HepG2 (cell line): ENCODE results near the gene OSBPL5. TPM values are rescaled to one million over a fixed set of nuclear protein-coding genes. Genes with fewer than 3 reads are reported as not detected.

Source experiments
- ATAC-seq: fragments of 200-7000 bp; cut with Tn5 transposase; 3 replicates; pipeline ENCODE4 v1.9.1; 2020; ENCODE audit warnings: mild to moderate bottlenecking, moderate library complexity
- BruUV-seq: library from RNA; stranded (reverse); fragments of 400-500 nt; replicated peaks from 2 replicates; lab custom pipeline; 2021; lab: Mats Ljungman, UMichigan
- CTCF ChIA-PET: fragments of 300-600 bp; formaldehyde crosslinking; extraction: SDS; loops from one replicate; lab custom pipeline; 2021; ENCODE audit warnings: low total read pairs, inconsistent platforms, low intra/inter-chr PET ratio; lab: Yijun Ruan, JAX
- POLR2A ChIA-PET: fragments of 350-600 bp; sonication (Branson Sonifier 250); formaldehyde crosslinking; loops from one replicate; lab custom pipeline; 2020; ENCODE audit warnings: antibody characterized with exemption, inconsistent platforms; lab: Yijun Ruan, JAX
- DNase-seq: peaks from one replicate; pipeline ENCODE4 v3.0.0-alpha.2; 2015; ENCODE audit warnings: low spot score
- FAIRE-seq: peaks from 3 replicates; lab custom pipeline; 2011; peaks lifted over from hg19 to GRCh38; lab: Jason Lieb, UNC
- H2AFZ ChIP-seq: one replicate; pipeline ENCODE4 v1.6.1; 2011; ENCODE audit warnings: low read length, inconsistent platforms
- H3K27ac ChIP-seq: fragments of 300-600 bp; 3 replicates; pipeline ENCODE4 v1.8.0; 2011; ENCODE audit warnings: mixed run types, mild to moderate bottlenecking, mixed read lengths, low read length, inconsistent platforms; ENCODE audit not compliant: insufficient read depth; ENCODE audit errors: extremely low read length
- H3K27me3 ChIP-seq, 2 experiments: fragments of 200-600 bp in 1 of 2; 2 replicates in 1 of 2; 3 replicates in 1 of 2; pipeline versions ENCODE4 v1.6.0 to v1.8.0; 2011; ENCODE audit warnings: low read length in 2 of 2, mild to moderate bottlenecking in 2 of 2, moderate library complexity in 2 of 2, inconsistent platforms in 1 of 2; ENCODE audit not compliant: insufficient read depth in 2 of 2, control insufficient read depth in 1 of 2
- H3K36me3 ChIP-seq, 2 experiments: fragments of 200-600 bp in 1 of 2; replicated peaks in 1 of 2; 2 replicates in 1 of 2; 3 replicates in 1 of 2; pipeline versions ENCODE4 v1.5.1 to v1.8.0; 2011; ENCODE audit warnings: low read length in 2 of 2, inconsistent platforms in 1 of 2; ENCODE audit not compliant: insufficient read depth in 2 of 2, control insufficient read depth in 1 of 2
- H3K4me1 ChIP-seq: 2 replicates; pipeline ENCODE4 v1.5.1; 2012; ENCODE audit warnings: low read length, inconsistent platforms; ENCODE audit not compliant: insufficient read depth
- H3K4me2 ChIP-seq: 2 replicates; pipeline ENCODE4 v1.6.0; 2011; ENCODE audit warnings: low read depth, low read length, inconsistent platforms
- H3K4me3 ChIP-seq, 3 experiments: fragments of 200-600 bp in 1 of 3; sonication (generic), shearing (Covaris generic) in 1 of 3; replicated peaks in 1 of 3; 2 replicates each; pipeline ENCODE4 v1.5.1; 2011 to 2016; ENCODE audit warnings: low read length in 3 of 3, inconsistent platforms in 2 of 3, low read depth in 2 of 3, mild to moderate bottlenecking in 2 of 3, control low read depth in 1 of 3, mixed read lengths in 1 of 3; ENCODE audit not compliant: insufficient read depth in 1 of 3
- H3K79me2 ChIP-seq: one replicate; pipeline ENCODE4 v1.6.1; 2011; ENCODE audit warnings: low read length, inconsistent platforms; ENCODE audit not compliant: insufficient read depth
- H3K9ac ChIP-seq: 2 replicates; pipeline ENCODE4 v1.6.0; 2011; ENCODE audit warnings: mild to moderate bottlenecking, low read depth, low read length, inconsistent platforms; ENCODE audit not compliant: insufficient read depth
- H3K9me3 ChIP-seq: 2 replicates; pipeline ENCODE4 v1.5.1; 2012; ENCODE audit warnings: mild to moderate bottlenecking, low read length
- H4K20me1 ChIP-seq: 2 replicates; pipeline ENCODE4 v1.6.0; 2011; ENCODE audit warnings: inconsistent platforms, mild to moderate bottlenecking, low read length, moderate library complexity; ENCODE audit not compliant: insufficient read depth
- CREB1 ChIP-seq, 2 experiments: fragments of 450-650 bp in 1 of 2; IDR thresholded peaks; 2 replicates each; pipeline ENCODE4 v1.6.1; 2016 to 2017; ENCODE audit warnings: control low read depth in 1 of 2, mild to moderate bottlenecking in 1 of 2, missing compliant biosample characterization in 1 of 2, missing genetic modification characterization in 1 of 2
- DMAP1 ChIP-seq: IDR thresholded peaks from 2 replicates; pipeline ENCODE4 v1.6.1; 2016
- ISL2 ChIP-seq: sonication (generic); formaldehyde crosslinking; IDR thresholded peaks from 2 replicates; pipeline ENCODE4 v1.5.0; 2020; ENCODE audit warnings: missing genetic modification reagents
- MIXL1 ChIP-seq: IDR thresholded peaks from 2 replicates; pipeline ENCODE4 v1.6.1; 2016
- SSRP1 ChIP-seq: IDR thresholded peaks from 2 replicates; pipeline ENCODE4 v1.6.1; 2016; ENCODE audit warnings: control low read depth
- ZBTB43 ChIP-seq: sonication (generic); formaldehyde crosslinking; conservative IDR thresholded peaks from 2 replicates; pipeline ENCODE4 v1.4.0; 2020; ENCODE audit warnings: missing genetic modification reagents
- ZFP37 ChIP-seq: sonication (generic); formaldehyde crosslinking; IDR thresholded peaks from 2 replicates; pipeline ENCODE4 v1.4.0; 2020; ENCODE audit warnings: missing genetic modification reagents, borderline replicate concordance
- ZNF207 ChIP-seq: fragments of 450-650 bp; IDR thresholded peaks from 2 replicates; pipeline ENCODE4 v1.6.1; 2016; ENCODE audit warnings: antibody characterized with exemption, borderline replicate concordance
- ZNF329 ChIP-seq: sonication (generic); formaldehyde crosslinking; IDR thresholded peaks from 2 replicates; pipeline ENCODE4 v1.9.0; 2021; ENCODE audit warnings: low read depth, mild to moderate bottlenecking, missing genetic modification reagents
- ZNF598 ChIP-seq: sonication (generic); formaldehyde crosslinking; IDR thresholded peaks from 2 replicates; pipeline ENCODE4 v1.5.1; 2020; ENCODE audit warnings: mild to moderate bottlenecking, missing genetic modification reagents, borderline replicate concordance
- WGBS: methylation state at CpG from one replicate; pipeline ENCODE4 v1.1.6; 2017; ENCODE audit warnings: low lambda C conversion rate; 5-methylcytosine and 5-hydroxymethylcytosine counted together
- in situ Hi-C: cut with HindIII; loops from 2 replicates; pipeline ENCODE4 v1.10.0; 2017; ENCODE audit warnings: low pct_unique_long_range_greater_than_20kb; ENCODE audit not compliant: extremely low pct_ligation_motif_present
- intact Hi-C: fragments of 100-400 bp; cut with micrococcal nuclease; formaldehyde crosslinking; loops from one replicate; pipeline ENCODE4 v1.10.0; 2022; ENCODE audit not compliant: unreplicated experiment
- polyA plus RNA-seq, 8 experiments: library from polyadenylated mRNA; depleted of rRNA in 3 of 8; stranded (reverse) in 7 of 8; unstranded in 1 of 8; fragments of >200 nt; fragmentation: Illumina TruSeq in 4 of 8; extraction: Trizol in 4 of 8; gene quantifications; 2 replicates each; pipeline versions ENCODE4 v1.2.1 to v1.2.3, GENCODE V29; 2011 to 2016; ENCODE audit warnings: low read depth in 4 of 8, missing spikeins in 1 of 8, mixed read lengths in 1 of 8; ENCODE audit not compliant: insufficient read depth in 1 of 8
- small RNA-seq, 3 experiments: library from RNA; depleted of rRNA; stranded (forward); fragments of <200 nt; gene quantifications; one replicate each; pipeline ENCODE3, GENCODE V24; 2012; ENCODE audit warnings: low read depth in 2 of 3, low replicate concordance in 1 of 3; ENCODE audit not compliant: insufficient read length in 3 of 3, insufficient read depth in 2 of 3
- total RNA-seq, 5 experiments: library from RNA; depleted of rRNA; stranded (reverse); fragments of >200 nt; fragmentation: Illumina TruSeq; extraction: Trizol; gene quantifications; 2 replicates each; pipeline ENCODE4 v1.2.3, GENCODE V29; 2016; ENCODE audit warnings: low read depth in 1 of 5

OSBPL5 gene
- total and polyA plus RNA-seq, 2 of the 13 experiments (the other 11 are each of a cell fraction or from before 2014, with no cell fraction given) = not detected

- no peaks in the 10 kb centered on the region for H3K79me2 ChIP-seq
- BruUV-seq = no TSS peak
- H3K4me2 ChIP-seq = no peak overlapping the region
- H3K27ac ChIP-seq = no peak overlapping the region
- no peak overlapping the region for H3K4me3 ChIP-seq
- H3K27me3 ChIP-seq = no peaks in the 10 kb centered on the region
- POLR2A ChIA-PET = no interaction called here
- DNase-seq (no peak), ATAC-seq (no peak)
- in situ Hi-C loops (loop anchor here (10.0 kb wide), 1 partner anchor 177 kb away; the partner anchor contains the start of gene MRGPRG), intact Hi-C loops (loop anchor here (1.0 kb wide), 2 partner anchors 49 to 53 kb away; no protein-coding TSS in a partner anchor)
- H2AFZ ChIP-seq = no peak overlapping the region
- H3K9me3 ChIP-seq = no peaks in the 10 kb centered on the region
- peaks cover 11% of the 10 kb centered on the region; the same call in 1 of the 2 replicates for H4K20me1 ChIP-seq
- 95% methylated on average over 12 of the region's 12 CpGs for WGBS
- CTCF ChIA-PET = interaction anchor here (1.4 to 4.7 kb wide), 3 partner anchors 53 to 179 kb away, joined by 3 to 53 read pairs (median 5); no protein-coding TSS in a partner anchor
- peaks cover 28 to 75% of the 10 kb centered on the region in 2 experiments; a peak in 4 of 5 replicates for H3K36me3 ChIP-seq
- TF ChIP-seq ZBTB43 (CRISPR knock-in tag) (no peak), SSRP1 (CRISPR knock-in tag) (no peak), ISL2 (CRISPR knock-in tag) (no peak), ZNF598 (CRISPR knock-in tag) (no peak), DMAP1 (CRISPR knock-in tag) (no peak), ZFP37 (CRISPR knock-in tag) (no peak), MIXL1 (CRISPR knock-in tag) (no peak), ZNF329 (CRISPR knock-in tag) (no peak), ZNF207 (no peak), CREB1 (IDR thresholded peaks at IDR 0.05) (no peak), CREB1 (CRISPR knock-in tag; IDR thresholded peaks at IDR 0.05) (no peak)
- TF ChIP-seq, all 625 proteins: peak for 0
- Histone ChIP-seq H3K4me1 (no peaks in the 10 kb centered on the region), H3K9ac (no peak overlapping the region)
- FAIRE-seq = no peak
Measured at GRCh38 chr11:3037945-3038271, 127.2 kb downstream of the OSBPL5 start.

Small RNA genes within 50 kb of the gene (small RNA-seq; reads per million reads assigned to genes)
- 0 reads per million in 3 experiments for gene RNU1-91P

Other genes with a start within 250 kb of the OSBPL5 start
- gene PHLDA2, start 235.9 kb downstream of the OSBPL5 start, total RNA-seq (2016; rRNA removed; fragmentation: Illumina TruSeq; extraction: Trizol) = 0.36 and 0.55 TPM in 2 replicates
- gene PHLDA2, start 235.9 kb downstream of the OSBPL5 start, polyA plus RNA-seq (2011; rRNA removed) = 0.78 and 1.5 TPM in 2 replicates
- 186 and 213 TPM in 2 replicates for gene NAP1L4, start 173.0 kb downstream of the OSBPL5 start, total RNA-seq (2016; rRNA removed; fragmentation: Illumina TruSeq; extraction: Trizol)
- gene NAP1L4, start 173.0 kb downstream of the OSBPL5 start, polyA plus RNA-seq (2011; rRNA removed) = 64.0 and 71.5 TPM in 2 replicates
- 32.1 and 33.8 TPM in 2 replicates for gene CARS1, start 107.9 kb downstream of the OSBPL5 start, total RNA-seq (2016; rRNA removed; fragmentation: Illumina TruSeq; extraction: Trizol)
- 47.0 and 51.1 TPM in 2 replicates for gene CARS1, start 107.9 kb downstream of the OSBPL5 start, polyA plus RNA-seq (2011; rRNA removed)
- gene MRGPRG, start 53.5 kb upstream of the OSBPL5 start, total RNA-seq (2016; rRNA removed; fragmentation: Illumina TruSeq; extraction: Trizol) = not detected in 2 replicates
- gene MRGPRG, start 53.5 kb upstream of the OSBPL5 start, polyA plus RNA-seq (2011; rRNA removed) = not detected in 2 replicates
- gene MRGPRE, start 67.1 kb upstream of the OSBPL5 start, total RNA-seq (2016; rRNA removed; fragmentation: Illumina TruSeq; extraction: Trizol) = not detected in 2 replicates
- gene MRGPRE, start 67.1 kb upstream of the OSBPL5 start, polyA plus RNA-seq (2011; rRNA removed) = not detected in 2 replicates
- 31.4 and 38.0 TPM in 2 replicates for gene ZNF195, start 213.8 kb upstream of the OSBPL5 start, total RNA-seq (2016; rRNA removed; fragmentation: Illumina TruSeq; extraction: Trizol)
- gene ZNF195, start 213.8 kb upstream of the OSBPL5 start, polyA plus RNA-seq (2011; rRNA removed) = 12.7 and 17.3 TPM in 2 replicates